GM12865 (cell line): ENCODE results near the gene PC.

ENCODE experiments used
- DNase-seq: peaks from one replicate; pipeline ENCODE4 v3.0.0; 2010; ENCODE audit warnings: low read depth
- H3K4me3 ChIP-seq: 2 replicates; pipeline ENCODE4 v1.5.1; 2011; ENCODE audit warnings: mild to moderate bottlenecking, low read depth, low read length, control low read depth
- CTCF ChIP-seq: IDR thresholded peaks from 2 replicates; pipeline ENCODE4 v1.5.1; 2011; ENCODE audit warnings: low read length, control low read depth, low read depth, inconsistent platforms; ENCODE audit not compliant: insufficient read depth; ENCODE audit errors: missing control alignments

The PC gene

GRCh38 chr11:66875378-66875777, 82.8 kb downstream of the PC start:
- no peak for DNase-seq
- H3K4me3 ChIP-seq = no peak overlapping the region
- no peak for TF ChIP-seq CTCF

- no peak for TF ChIP-seq CTCF
- no peak for DNase-seq
- H3K4me3 ChIP-seq = no peak overlapping the region
These were observed 84.0 kb downstream of the PC start for GRCh38 chr11:66874232-66874631.

- no peak overlapping the region for H3K4me3 ChIP-seq
- no peak for TF ChIP-seq CTCF
- no peak for DNase-seq
These were observed 86.7 kb downstream of the PC start for GRCh38 chr11:66871521-66871901.

GRCh38 chr11:66870616-66871520, 87.3 kb downstream of the PC start:
- H3K4me3 ChIP-seq = no peak overlapping the region
- no peak for TF ChIP-seq CTCF
- no peak for DNase-seq

- H3K4me3 ChIP-seq = no peak overlapping the region
- DNase-seq = no peak
- TF ChIP-seq CTCF = no peak
These were observed 88.1 kb downstream of the PC start for GRCh38 chr11:66870131-66870530.

- TF ChIP-seq CTCF = no peak
- H3K4me3 ChIP-seq = no peak overlapping the region
- DNase-seq = no peak
These were observed 88.7 kb downstream of the PC start for GRCh38 chr11:66869567-66869870.
